Measurements from ENCODE around the gene HSPA12B.

DNA sequence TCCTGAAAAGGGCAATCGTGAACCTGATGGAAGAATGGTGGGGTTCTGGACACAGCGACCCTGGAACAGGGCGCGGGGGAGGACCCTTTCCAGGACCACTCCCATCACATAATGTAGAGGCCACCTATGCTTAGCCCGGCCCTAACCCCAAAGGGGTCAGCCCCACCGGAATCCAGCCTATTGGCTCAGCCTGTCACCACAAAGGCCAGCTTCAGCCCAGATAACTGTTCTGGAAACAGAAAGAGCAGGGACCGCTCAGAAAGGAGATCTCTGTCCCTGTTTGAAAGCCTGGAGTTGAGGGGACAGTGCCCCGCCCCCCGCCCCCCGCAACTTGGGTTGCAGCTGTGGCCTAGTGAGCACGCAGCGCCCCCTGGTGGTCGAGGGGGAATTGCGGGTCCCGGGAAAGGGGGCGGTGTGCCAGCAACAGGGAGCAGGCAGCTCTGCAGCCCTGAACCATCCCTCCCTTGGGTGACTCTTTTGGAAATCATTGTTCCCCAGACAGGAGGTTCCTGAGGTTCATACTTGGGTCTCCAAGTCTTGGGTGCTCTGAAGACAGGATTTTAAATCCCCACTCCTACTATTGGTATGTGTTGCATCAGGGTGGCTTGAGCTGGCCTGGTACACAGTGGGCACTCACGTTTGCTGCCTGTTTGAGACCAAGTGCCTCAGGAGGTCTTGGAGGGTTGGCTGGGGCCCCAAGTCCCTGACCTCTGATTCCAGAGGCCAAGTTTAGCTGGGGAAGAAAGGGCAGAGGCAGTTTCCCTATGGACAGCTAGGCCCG is 21.6 kb upstream of the HSPA12B start:
- TF ChIP-seq SUZ12 (IDR thresholded peaks at IDR 0.05) (no peak), ELF4 (IDR thresholded peaks at IDR 0.05) (no peak), FOXA1 (IDR thresholded peaks at IDR 0.05) (no peak), HDGF (IDR thresholded peaks at IDR 0.05; ENCODE audit: borderline replicate concordance) (no peak), FOXK2 (IDR thresholded peaks at IDR 0.05) (no peak), SP1 (IDR thresholded peaks at IDR 0.05) (no peak), LEF1 (IDR thresholded peaks at IDR 0.05; ENCODE audit: borderline replicate concordance) (no peak), BHLHE40 (IDR thresholded peaks at IDR 0.05; ENCODE audit: borderline replicate concordance) (no peak), NFRKB (IDR thresholded peaks at IDR 0.05) (no peak)
- TF ChIP-seq, protein P1, sequence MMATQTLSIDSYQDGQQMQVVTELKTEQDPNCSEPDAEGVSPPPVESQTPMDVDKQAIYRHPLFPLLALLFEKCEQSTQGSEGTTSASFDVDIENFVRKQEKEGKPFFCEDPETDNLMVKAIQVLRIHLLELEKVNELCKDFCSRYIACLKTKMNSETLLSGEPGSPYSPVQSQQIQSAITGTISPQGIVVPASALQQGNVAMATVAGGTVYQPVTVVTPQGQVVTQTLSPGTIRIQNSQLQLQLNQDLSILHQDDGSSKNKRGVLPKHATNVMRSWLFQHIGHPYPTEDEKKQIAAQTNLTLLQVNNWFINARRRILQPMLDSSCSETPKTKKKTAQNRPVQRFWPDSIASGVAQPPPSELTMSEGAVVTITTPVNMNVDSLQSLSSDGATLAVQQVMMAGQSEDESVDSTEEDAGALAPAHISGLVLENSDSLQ (IDR thresholded peaks at IDR 0.05): no peak
